ENCODE data around the gene DCTPP1.

DNA sequence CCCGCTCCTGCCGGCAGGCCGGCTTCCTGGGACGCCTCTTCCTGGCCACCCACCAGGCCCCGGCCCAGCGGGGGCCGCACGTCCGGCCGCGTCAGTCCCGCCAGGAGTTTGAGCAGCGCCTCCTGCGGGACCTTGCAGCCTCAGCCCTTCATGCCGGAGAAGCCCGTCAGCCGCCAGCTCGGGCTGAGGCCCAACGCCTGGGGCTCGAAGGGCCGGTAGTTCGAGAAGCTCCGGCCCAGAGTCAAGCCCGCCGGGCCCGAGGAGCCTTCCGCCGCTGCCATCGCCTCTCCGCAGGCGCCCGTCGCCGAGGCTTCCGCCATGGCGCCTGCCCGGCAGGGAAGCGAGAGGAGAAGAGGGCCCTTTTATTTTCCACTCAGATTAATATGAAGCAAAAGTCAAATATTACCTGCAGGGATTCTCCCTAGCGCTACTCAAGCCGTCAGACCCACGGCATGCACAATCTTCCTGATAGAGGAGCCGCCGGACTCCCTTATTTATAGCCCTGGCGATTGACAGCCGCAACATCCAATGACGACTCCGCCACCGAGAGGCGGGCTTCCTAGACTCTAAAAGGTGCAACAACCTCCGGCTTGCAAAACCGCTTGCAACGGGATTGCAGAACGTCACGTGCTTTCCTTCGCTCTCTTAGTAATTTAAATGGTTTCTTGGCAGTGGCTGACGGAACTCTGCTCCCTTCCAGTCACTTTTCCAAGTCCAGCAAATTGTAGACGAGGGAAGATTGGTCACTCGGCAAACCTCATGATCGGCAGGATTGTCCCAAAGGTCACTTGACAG lies 15.8 kb upstream of the DCTPP1 start, which contains the start of gene SEPHS2:
- TF ChIP-seq, protein P1, sequence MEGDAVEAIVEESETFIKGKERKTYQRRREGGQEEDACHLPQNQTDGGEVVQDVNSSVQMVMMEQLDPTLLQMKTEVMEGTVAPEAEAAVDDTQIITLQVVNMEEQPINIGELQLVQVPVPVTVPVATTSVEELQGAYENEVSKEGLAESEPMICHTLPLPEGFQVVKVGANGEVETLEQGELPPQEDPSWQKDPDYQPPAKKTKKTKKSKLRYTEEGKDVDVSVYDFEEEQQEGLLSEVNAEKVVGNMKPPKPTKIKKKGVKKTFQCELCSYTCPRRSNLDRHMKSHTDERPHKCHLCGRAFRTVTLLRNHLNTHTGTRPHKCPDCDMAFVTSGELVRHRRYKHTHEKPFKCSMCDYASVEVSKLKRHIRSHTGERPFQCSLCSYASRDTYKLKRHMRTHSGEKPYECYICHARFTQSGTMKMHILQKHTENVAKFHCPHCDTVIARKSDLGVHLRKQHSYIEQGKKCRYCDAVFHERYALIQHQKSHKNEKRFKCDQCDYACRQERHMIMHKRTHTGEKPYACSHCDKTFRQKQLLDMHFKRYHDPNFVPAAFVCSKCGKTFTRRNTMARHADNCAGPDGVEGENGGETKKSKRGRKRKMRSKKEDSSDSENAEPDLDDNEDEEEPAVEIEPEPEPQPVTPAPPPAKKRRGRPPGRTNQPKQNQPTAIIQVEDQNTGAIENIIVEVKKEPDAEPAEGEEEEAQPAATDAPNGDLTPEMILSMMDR (IDR thresholded peaks at IDR 0.05; ENCODE audit: poor library complexity, severe bottlenecking): peak; percentile 62
- no peak for TF ChIP-seq EP300 (conservative IDR thresholded peaks at IDR 0.05; ENCODE audit: poor library complexity, severe bottlenecking)
- TF ChIP-seq, protein P2, sequence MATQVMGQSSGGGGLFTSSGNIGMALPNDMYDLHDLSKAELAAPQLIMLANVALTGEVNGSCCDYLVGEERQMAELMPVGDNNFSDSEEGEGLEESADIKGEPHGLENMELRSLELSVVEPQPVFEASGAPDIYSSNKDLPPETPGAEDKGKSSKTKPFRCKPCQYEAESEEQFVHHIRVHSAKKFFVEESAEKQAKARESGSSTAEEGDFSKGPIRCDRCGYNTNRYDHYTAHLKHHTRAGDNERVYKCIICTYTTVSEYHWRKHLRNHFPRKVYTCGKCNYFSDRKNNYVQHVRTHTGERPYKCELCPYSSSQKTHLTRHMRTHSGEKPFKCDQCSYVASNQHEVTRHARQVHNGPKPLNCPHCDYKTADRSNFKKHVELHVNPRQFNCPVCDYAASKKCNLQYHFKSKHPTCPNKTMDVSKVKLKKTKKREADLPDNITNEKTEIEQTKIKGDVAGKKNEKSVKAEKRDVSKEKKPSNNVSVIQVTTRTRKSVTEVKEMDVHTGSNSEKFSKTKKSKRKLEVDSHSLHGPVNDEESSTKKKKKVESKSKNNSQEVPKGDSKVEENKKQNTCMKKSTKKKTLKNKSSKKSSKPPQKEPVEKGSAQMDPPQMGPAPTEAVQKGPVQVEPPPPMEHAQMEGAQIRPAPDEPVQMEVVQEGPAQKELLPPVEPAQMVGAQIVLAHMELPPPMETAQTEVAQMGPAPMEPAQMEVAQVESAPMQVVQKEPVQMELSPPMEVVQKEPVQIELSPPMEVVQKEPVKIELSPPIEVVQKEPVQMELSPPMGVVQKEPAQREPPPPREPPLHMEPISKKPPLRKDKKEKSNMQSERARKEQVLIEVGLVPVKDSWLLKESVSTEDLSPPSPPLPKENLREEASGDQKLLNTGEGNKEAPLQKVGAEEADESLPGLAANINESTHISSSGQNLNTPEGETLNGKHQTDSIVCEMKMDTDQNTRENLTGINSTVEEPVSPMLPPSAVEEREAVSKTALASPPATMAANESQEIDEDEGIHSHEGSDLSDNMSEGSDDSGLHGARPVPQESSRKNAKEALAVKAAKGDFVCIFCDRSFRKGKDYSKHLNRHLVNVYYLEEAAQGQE (IDR thresholded peaks at IDR 0.05; ENCODE audit: borderline replicate concordance): peak; percentile 65
- TF ChIP-seq EZH2 (IDR thresholded peaks at IDR 0.05; ENCODE audit: borderline replicate concordance, insufficient read depth, low read length, poor library complexity, severe bottlenecking): no peak
